Activated CD4-positive, alpha-beta T cell treated with anti-CD3 and anti-CD28 coated beads for 48 hours (primary cell): Measurements from ENCODE around the gene CEP70.
"Not testable (repeated sequence)": the region's sequence is repeated elsewhere in the genome, so short reads cannot be mapped to it uniquely, and the experiment has no call there.

Experiments used
- DNase-seq: peaks from one replicate; pipeline ENCODE4 v3.0.0-alpha.2; 2020

Gene CEP70

DNA sequence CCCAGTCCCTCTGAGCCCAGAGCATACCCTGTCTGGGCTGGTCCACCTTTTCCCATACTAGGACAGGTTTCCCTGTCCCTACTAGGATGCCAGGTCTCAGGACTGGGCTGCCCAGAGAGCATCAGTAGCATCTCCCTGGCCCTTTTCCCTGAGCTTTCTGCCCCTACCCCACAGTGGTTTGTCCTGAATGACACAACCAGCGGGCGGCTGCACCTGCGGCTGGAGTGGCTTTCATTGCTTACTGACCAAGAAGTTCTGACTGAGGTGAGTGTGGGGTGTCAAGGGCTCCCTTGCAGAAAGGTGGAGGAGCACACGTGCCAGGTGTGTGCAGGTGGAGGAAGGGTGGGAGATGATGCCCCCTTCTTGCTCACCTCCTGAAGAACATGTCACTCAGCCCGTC, 126.1 kb downstream of the CEP70 start:
- DNase-seq = no peak

DNA sequence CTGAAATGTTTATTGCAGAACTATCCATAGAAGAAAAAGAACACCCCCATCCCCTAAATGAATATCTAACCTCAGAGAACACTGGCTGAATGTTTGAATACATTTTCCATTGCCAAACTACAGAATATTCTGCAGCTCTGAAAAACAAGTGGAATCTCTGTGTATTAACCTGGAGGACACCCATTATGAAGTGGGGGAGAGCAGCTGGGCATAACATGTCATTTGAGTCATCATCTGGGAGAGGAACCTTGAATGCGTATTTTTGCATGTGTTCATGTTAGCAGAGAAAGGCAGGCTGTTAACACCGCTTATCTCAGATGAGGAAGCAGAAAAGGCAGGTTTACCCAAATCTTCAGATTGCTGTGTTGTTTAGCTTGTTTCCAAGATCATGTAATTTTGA, 128.1 kb downstream of the CEP70 start:
- DNase-seq = no peak

- DNase-seq = no peak
Observed at GRCh38 chr3:138465451-138465850, 128.6 kb downstream of the CEP70 start.

DNA sequence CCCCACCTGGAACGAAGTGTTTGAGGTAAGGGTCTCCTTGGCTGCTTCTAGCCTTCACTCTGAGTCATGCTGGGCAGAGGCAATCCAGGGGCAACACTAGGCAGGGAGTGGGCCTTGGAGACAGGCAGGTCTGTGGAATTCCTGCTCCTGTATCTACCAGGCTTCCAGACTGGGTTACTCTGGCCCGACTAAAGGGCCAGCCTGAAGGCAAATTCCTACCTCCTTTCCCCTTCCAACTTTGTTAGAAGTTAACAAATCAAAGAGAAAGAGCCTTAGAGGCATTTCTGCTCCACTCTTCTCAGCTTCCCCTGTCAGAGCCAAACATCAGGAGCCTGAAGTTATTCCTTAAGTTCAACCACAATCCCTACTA, 129.6 kb downstream of the CEP70 start:
- no peak for DNase-seq

GRCh38 chr3:138463724-138464490, 130.2 kb downstream of the CEP70 start:
- DNase-seq = no peak

- no peak for DNase-seq
Observed at GRCh38 chr3:138461896-138462295, 132.2 kb downstream of the CEP70 start.

DNA sequence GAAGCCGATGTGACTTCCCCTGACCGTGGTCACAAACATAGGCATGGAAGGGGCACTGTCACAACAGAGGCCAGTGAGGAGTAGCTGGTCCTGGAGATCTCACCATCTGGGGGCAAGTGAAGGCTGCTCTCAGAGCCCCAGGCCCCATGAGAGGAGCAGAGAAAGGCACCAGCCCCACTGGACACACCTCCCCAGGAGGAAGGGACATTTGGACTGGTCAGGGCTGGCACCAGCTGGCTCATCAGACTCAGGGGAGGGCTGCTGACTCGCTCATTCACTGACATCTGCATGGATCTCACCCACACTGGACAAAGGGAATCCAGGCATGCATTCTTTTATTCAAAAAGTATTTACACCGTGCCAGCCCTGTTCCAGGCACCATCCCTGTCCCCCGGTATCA, 132.8 kb downstream of the CEP70 start:
- no peak for DNase-seq

GRCh38 chr3:138460536-138461205, 133.4 kb downstream of the CEP70 start:
- DNase-seq = no peak

GRCh38 chr3:138459619-138460535, 134.2 kb downstream of the CEP70 start:
- DNase-seq = no peak

GRCh38 chr3:138458774-138459499, 135.1 kb downstream of the CEP70 start:
- no peak for DNase-seq

- no peak for DNase-seq
Observed at GRCh38 chr3:138457863-138458735, 136.0 kb downstream of the CEP70 start.

DNA sequence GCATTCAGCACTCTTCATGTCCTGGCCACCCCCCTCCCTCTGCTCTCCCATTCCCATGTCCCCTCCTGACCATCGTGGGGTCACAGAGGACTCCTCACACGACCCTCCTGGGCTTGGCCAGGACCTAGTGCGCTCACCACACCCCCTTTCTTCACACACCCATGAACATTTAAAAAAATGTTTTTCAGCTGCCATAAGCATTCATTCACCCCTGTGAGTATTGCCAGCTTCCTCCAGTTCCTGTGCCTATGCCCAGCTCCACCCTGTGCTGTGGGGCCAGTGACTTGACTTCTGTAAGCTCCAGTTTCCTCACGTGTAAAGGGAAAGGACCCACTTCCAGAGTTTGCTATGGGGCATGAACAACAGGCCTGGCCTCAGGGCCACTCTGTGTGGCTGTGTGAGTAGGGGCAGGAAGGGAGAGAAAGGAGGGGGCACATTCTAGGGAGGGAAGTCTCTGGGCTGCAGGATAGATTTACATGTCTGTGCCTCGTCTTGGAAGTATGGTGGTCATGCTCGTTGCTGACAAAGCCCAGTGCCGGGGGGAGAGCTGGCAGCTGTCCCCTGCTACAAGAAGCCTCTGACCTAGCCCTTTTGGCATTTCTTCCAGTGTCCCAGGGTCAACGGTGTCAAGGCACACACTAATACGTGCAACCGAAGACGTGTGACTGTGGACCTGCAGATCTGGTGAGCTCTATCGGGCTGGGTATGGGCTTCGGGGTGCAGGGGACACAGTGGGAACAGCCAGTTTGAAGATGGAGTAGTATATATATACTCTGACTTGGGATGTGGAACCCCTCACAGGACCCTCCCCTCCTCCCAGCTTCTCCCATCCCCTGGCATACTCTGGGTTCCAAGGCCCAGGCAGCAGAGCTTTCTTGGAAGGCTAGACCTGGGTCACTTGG, 136.8 kb downstream of the CEP70 start:
- no peak for DNase-seq

DNA sequence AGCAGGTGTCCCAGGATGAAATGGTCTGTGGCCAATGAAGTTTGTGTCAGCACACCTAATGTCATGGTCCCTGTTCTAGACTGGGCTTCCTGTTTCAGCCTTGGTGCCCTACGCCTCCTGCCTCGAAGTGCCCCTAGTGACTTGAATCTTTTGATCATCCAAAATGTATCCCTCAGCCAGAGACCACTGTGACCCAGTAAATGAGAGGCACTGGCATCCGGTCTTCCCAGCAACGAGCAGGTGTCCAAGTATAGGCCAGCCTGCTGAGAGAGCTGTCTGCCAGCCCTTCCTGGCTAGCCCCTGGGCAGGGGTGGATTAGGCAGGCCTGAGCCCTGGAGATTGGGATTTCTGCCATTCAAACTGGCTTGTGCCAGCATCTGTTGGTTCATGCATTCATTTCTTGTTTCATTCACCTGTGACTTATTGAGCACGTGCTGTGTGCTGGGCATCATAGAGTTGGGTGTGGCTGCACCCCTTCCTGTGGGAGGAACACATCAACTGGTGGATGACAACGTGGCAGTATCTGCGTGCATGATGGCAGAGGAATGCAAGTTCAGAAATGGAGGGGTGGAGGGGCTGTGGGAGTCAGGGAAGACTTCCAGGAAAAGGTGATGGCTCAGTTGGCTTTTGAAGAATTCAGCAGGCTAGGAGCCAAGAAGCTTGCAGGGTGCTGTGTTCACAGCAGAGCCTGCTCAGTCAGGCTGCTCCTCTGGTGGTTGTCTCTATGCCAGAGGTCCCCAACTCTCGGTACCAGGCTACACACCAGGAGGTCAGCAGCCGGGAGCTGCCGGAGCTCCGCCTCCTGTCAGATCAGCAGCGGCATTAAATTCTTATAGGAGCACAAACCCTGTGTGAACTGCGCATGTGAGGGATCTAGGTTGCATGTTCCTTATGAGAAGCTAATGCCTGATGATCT, 138.0 kb downstream of the CEP70 start:
- DNase-seq = no peak

- DNase-seq = not testable (repeated sequence)
Observed at GRCh38 chr3:138453940-138454339, 140.1 kb downstream of the CEP70 start.

- DNase-seq = no peak
Observed at GRCh38 chr3:138452436-138452835, 141.6 kb downstream of the CEP70 start.

DNA sequence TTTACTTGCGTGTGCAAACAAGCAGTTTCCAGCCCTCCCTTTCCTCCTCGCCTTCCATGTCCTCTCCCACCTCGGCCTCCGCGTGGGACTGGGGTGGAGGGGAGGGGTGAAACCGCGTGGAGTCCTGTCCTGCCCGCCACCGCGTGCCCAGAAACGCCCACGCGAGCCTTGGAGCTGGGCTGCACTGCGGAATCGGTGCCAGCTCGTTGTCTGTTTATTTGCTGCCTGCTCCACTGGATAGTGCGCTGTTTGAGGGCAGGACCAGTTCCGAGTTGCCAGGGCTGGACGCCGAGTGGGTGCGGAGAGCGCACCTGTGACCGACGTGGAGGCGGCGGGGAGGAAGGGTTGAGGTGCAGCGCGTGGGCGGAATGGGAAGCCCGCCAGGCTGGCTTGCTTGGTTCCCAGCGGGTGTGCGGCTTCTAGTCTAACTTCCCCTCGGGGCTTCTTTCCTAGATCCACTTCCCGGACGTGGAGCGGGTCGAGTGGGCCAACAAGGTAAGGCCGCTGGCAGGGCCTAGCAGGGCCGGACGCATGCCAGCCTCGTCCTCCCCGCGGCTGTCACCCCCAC, 142.4 kb downstream of the CEP70 start:
- no peak for DNase-seq

- no peak for DNase-seq
Observed at GRCh38 chr3:138450704-138451424, 143.2 kb downstream of the CEP70 start.

- no peak for DNase-seq
Observed at GRCh38 chr3:138450181-138450580, 143.9 kb downstream of the CEP70 start.

DNA sequence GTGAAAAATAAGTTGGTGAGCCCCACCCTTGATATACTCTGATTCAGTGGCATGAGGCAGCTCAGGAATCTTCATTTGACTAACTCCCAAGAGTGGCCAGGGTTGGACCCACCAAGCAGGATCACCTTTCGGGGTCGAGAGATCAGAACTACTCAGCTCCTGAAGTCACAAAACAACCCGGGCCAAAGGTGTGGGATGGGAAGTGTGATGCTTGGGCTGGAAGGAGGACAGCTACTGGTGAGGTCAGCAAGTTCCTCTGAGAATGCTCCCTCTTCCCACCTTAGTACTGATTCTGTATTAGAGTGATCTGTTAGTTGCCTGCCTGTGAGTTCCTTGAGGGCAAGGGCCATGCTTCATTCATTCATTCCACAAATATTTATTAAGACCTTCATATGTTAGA, 144.6 kb downstream of the CEP70 start:
- DNase-seq = no peak
